ELR (cell line): Measurements from ENCODE around the gene SORBS2.

Source experiments
- DNase-seq: peaks from one replicate; pipeline ENCODE4 v3.0.0-alpha.2; 2015; ENCODE audit warnings: low read depth

SORBS2 gene

GRCh38 chr4:185711726-185712125 lies 100.3 kb downstream of the SORBS2 start:
- peak; percentile 13 for DNase-seq

- no peak for DNase-seq
These were observed 101.5 kb downstream of the SORBS2 start for GRCh38 chr4:185710487-185710995.

- peak; percentile 27 for DNase-seq
These were observed 102.0 kb downstream of the SORBS2 start for GRCh38 chr4:185709802-185710486.

GRCh38 chr4:185708348-185708747 lies 103.6 kb downstream of the SORBS2 start:
- DNase-seq = peak; percentile 52

- DNase-seq = peak; percentile 41
These were observed 104.4 kb downstream of the SORBS2 start for GRCh38 chr4:185707622-185708021.

GRCh38 chr4:185702147-185702663 lies 109.8 kb downstream of the SORBS2 start:
- no peak for DNase-seq

- no peak for DNase-seq
These were observed 111.4 kb downstream of the SORBS2 start for GRCh38 chr4:185700630-185701029.

GRCh38 chr4:185700048-185700447 lies 111.9 kb downstream of the SORBS2 start:
- peak; percentile 2 for DNase-seq

GRCh38 chr4:185697488-185697887 lies 114.5 kb downstream of the SORBS2 start:
- DNase-seq = no peak

- no peak for DNase-seq
These were observed 116.3 kb downstream of the SORBS2 start for GRCh38 chr4:185695743-185696142.

GRCh38 chr4:185693548-185694215 lies 118.3 kb downstream of the SORBS2 start:
- no peak for DNase-seq

- no peak for DNase-seq
These were observed 122.6 kb downstream of the SORBS2 start for GRCh38 chr4:185689407-185689806.

- DNase-seq = no peak
These were observed 126.2 kb downstream of the SORBS2 start for GRCh38 chr4:185685804-185686203.

- no peak for DNase-seq
These were observed 128.1 kb downstream of the SORBS2 start for GRCh38 chr4:185683896-185684295.

- DNase-seq = no peak
These were observed 128.8 kb downstream of the SORBS2 start for GRCh38 chr4:185683222-185683621.

- peak; percentile 56 for DNase-seq
These were observed 129.8 kb downstream of the SORBS2 start for GRCh38 chr4:185682236-185682635.

GRCh38 chr4:185681604-185682003 lies 130.4 kb downstream of the SORBS2 start:
- no peak for DNase-seq

GRCh38 chr4:185680617-185681016 lies 131.4 kb downstream of the SORBS2 start:
- no peak for DNase-seq

- DNase-seq = no peak
These were observed 132.5 kb downstream of the SORBS2 start for GRCh38 chr4:185679523-185679922.

GRCh38 chr4:185677637-185678314 lies 134.2 kb downstream of the SORBS2 start:
- DNase-seq = no peak

GRCh38 chr4:185672618-185673017 lies 139.4 kb downstream of the SORBS2 start:
- DNase-seq = no peak

GRCh38 chr4:185672151-185672550 lies 139.8 kb downstream of the SORBS2 start:
- DNase-seq = no peak

- DNase-seq = no peak
These were observed 140.5 kb downstream of the SORBS2 start for GRCh38 chr4:185671496-185671895.
